ENCODE results near the gene CYBB.

Gene CYBB

GRCh38 chrX:37796805-37797204, 16.9 kb downstream of the CYBB start:
- Histone ChIP-seq H3K36me3 (ENCODE audit: control insufficient read depth, insufficient read depth, low read length) (peaks cover 5% of the 10 kb centered on the region), H3K4me3 (replicated peaks; ENCODE audit: low read depth, low read length) (no peak overlapping the region), H3K27me3 (replicated peaks; ENCODE audit: control insufficient read depth, insufficient read depth, low read length) (no peaks in the 10 kb centered on the region)
- no peak for TF ChIP-seq CTCF (IDR thresholded peaks at IDR 0.05; ENCODE audit: insufficient read depth, low read length, poor library complexity, severe bottlenecking)
- no peak for DNase-seq (ENCODE audit: extremely low read depth, insufficient read length)

- H3K27me3 ChIP-seq (replicated peaks; ENCODE audit: control insufficient read depth, insufficient read depth, low read length), result no peaks in the 10 kb centered on the region
- no peak for TF ChIP-seq CTCF (IDR thresholded peaks at IDR 0.05; ENCODE audit: insufficient read depth, low read length, poor library complexity, severe bottlenecking)
- no peak overlapping the region for H3K4me3 ChIP-seq (replicated peaks; ENCODE audit: low read depth, low read length)
- peaks cover 5% of the 10 kb centered on the region for H3K36me3 ChIP-seq (ENCODE audit: control insufficient read depth, insufficient read depth, low read length)
- DNase-seq (ENCODE audit: extremely low read depth, insufficient read length), result no peak
Observed at GRCh38 chrX:37799936-37800335, 20.1 kb downstream of the CYBB start.

GRCh38 chrX:37800717-37801116, 20.9 kb downstream of the CYBB start:
- Histone ChIP-seq H3K27me3 (replicated peaks; ENCODE audit: control insufficient read depth, insufficient read depth, low read length) (no peaks in the 10 kb centered on the region), H3K36me3 (ENCODE audit: control insufficient read depth, insufficient read depth, low read length) (peaks cover 6% of the 10 kb centered on the region), H3K4me3 (replicated peaks; ENCODE audit: low read depth, low read length) (no peak overlapping the region)
- no peak for DNase-seq (ENCODE audit: extremely low read depth, insufficient read length)
- no peak for TF ChIP-seq CTCF (IDR thresholded peaks at IDR 0.05; ENCODE audit: insufficient read depth, low read length, poor library complexity, severe bottlenecking)

GRCh38 chrX:37802028-37802427, 22.2 kb downstream of the CYBB start:
- H3K27me3 ChIP-seq (replicated peaks; ENCODE audit: control insufficient read depth, insufficient read depth, low read length), result no peaks in the 10 kb centered on the region
- H3K36me3 ChIP-seq (ENCODE audit: control insufficient read depth, insufficient read depth, low read length), result peaks cover 4% of the 10 kb centered on the region
- H3K4me3 ChIP-seq (replicated peaks; ENCODE audit: low read depth, low read length), result no peak overlapping the region
- no peak for TF ChIP-seq CTCF (IDR thresholded peaks at IDR 0.05; ENCODE audit: insufficient read depth, low read length, poor library complexity, severe bottlenecking)
- DNase-seq (ENCODE audit: extremely low read depth, insufficient read length), result no peak

GRCh38 chrX:37803057-37803456, 23.2 kb downstream of the CYBB start:
- DNase-seq (ENCODE audit: extremely low read depth, insufficient read length), result no peak
- no peak for TF ChIP-seq CTCF (IDR thresholded peaks at IDR 0.05; ENCODE audit: insufficient read depth, low read length, poor library complexity, severe bottlenecking)
- no peak overlapping the region for H3K4me3 ChIP-seq (replicated peaks; ENCODE audit: low read depth, low read length)
- peaks cover 4% of the 10 kb centered on the region for H3K36me3 ChIP-seq (ENCODE audit: control insufficient read depth, insufficient read depth, low read length)
- no peaks in the 10 kb centered on the region for H3K27me3 ChIP-seq (replicated peaks; ENCODE audit: control insufficient read depth, insufficient read depth, low read length)

- Histone ChIP-seq H3K4me3 (replicated peaks; ENCODE audit: low read depth, low read length) (no peak overlapping the region), H3K36me3 (ENCODE audit: control insufficient read depth, insufficient read depth, low read length) (peaks cover under 1% of the 10 kb centered on the region), H3K27me3 (replicated peaks; ENCODE audit: control insufficient read depth, insufficient read depth, low read length) (no peaks in the 10 kb centered on the region)
- no peak for TF ChIP-seq CTCF (IDR thresholded peaks at IDR 0.05; ENCODE audit: insufficient read depth, low read length, poor library complexity, severe bottlenecking)
- no peak for DNase-seq (ENCODE audit: extremely low read depth, insufficient read length)
Observed at GRCh38 chrX:37809970-37810369, 30.1 kb downstream of the CYBB start.

Measured in GM06990 (cell line).